Kidney (tissue), 14 donors: Measurements from ENCODE around the gene THBD. TPM values are rescaled to one million over a fixed set of nuclear protein-coding genes. Genes with fewer than 3 reads are reported as not detected.

Experiments
- DNase-seq, 5 donors: peaks; one replicate each; pipeline ENCODE4 v3.0.0-alpha.2; 2013 to 2020
- FAIRE-seq: peaks from 2 replicates; lab custom pipeline; 2012; peaks lifted over from hg19 to GRCh38; lab: Jason Lieb, UNC
- H3K27ac ChIP-seq, 2 donors: one replicate each; pipeline ENCODE4 v1.7.0; 2013; ENCODE audit warnings: low read depth in 2 of 2, low read length in 2 of 2, inconsistent platforms in 1 of 2
- H3K27me3 ChIP-seq: one replicate; pipeline ENCODE4 v1.7.1; 2013; ENCODE audit warnings: low read length, inconsistent platforms; ENCODE audit not compliant: control insufficient read depth, insufficient read depth
- H3K36me3 ChIP-seq, 3 donors: one replicate each; pipeline versions ENCODE4 v1.7.0 to v1.7.1; 2013; ENCODE audit warnings: low read length in 3 of 3, control low read depth in 1 of 3, inconsistent platforms in 1 of 3; ENCODE audit not compliant: insufficient read depth in 3 of 3, control insufficient read depth in 2 of 3
- H3K4me1 ChIP-seq, 3 donors: one replicate each; pipeline versions ENCODE4 v1.7.0 to v1.7.1; 2013; ENCODE audit warnings: low read length in 3 of 3, inconsistent platforms in 1 of 3, low read depth in 1 of 3; ENCODE audit not compliant: control insufficient read depth in 2 of 3, insufficient read depth in 2 of 3
- H3K4me3 ChIP-seq, 3 donors: one replicate each; pipeline versions ENCODE4 v1.7.0 to v1.8.1; 2013; ENCODE audit warnings: low read length in 3 of 3, control low read depth in 1 of 3, inconsistent platforms in 1 of 3
- H3K9ac ChIP-seq, 3 donors: one replicate each; pipeline versions ENCODE4 v1.7.0 to v1.7.1; 2013; ENCODE audit warnings: low read length in 3 of 3, control low read depth in 1 of 3, inconsistent platforms in 1 of 3
- H3K9me3 ChIP-seq, 3 donors: one replicate each; pipeline versions ENCODE4 v1.7.0 to v1.7.1; 2013; ENCODE audit warnings: low read length in 3 of 3, control low read depth in 1 of 3, inconsistent platforms in 1 of 3; ENCODE audit not compliant: control insufficient read depth in 2 of 3, insufficient read depth in 1 of 3
- intact Hi-C: fragments of 100-400 bp; cut with DNase I; formaldehyde crosslinking; loops from one replicate; pipeline ENCODE4 v1.11.1; 2022
- polyA plus RNA-seq: library from polyadenylated mRNA; stranded (reverse); fragments of 350-450 nt; fragmentation: Illumina TruSeq; extraction: RNeasy Lipid Tissue Mini Kit (QIAGEN cat#74804); gene quantifications from one replicate; pipeline ENCODE4 v1.2.3, GENCODE V29; 2014; ENCODE audit warnings: low read depth, low replicate concordance; ENCODE audit not compliant: insufficient read depth
- total RNA-seq: library from RNA; stranded (reverse); fragmentation: NEBNext Ultra II Directional; extraction: Animal tissue kit (Norgen Biotek cat#: 25700); gene quantifications from one replicate; pipeline ENCODE4 v1.2.1, GENCODE V29; 2021
- TF ChIP-seq, protein P1 (sequence below): IDR thresholded peaks from 3 replicates; pipeline ENCODE4 v1.5.1; 2012; ENCODE audit warnings: mild to moderate bottlenecking, moderate library complexity, borderline replicate concordance; ENCODE audit not compliant: insufficient read depth; ENCODE audit errors: extremely low read depth
- donor health status: control.
- donor health status: control.
- donor health status: control.
- donor health status: control.
- donor health status: control.
- donor health status: DM: yes; HTN: yes; CAD: no.
- donor health status: Normal renal cell carcinoma (clear cell type).

The THBD gene
- total and polyA plus RNA-seq, 2 donors from 2014 or later = 9.7 to 48.1 TPM

DNA sequence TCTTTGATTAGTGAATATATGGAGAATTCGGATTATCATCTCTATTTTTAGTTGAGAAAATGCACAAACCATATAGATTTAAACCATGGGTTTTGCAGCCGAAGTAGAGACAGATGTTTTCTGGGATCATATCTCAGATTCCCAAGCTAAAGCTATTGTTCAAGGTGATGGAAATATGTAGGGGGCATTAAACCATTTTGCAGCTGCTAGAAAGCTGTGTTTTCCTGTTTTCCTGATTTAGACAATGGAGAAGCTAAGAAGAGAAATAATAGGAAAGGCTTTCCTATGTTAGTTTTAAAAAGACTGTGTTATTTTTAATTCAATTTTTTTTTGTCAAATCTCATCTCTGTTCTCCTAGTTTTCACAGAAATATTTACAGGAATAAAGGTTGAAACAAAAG is 30.5 kb upstream of the THBD start:
- no peak overlapping the region for H3K4me3 ChIP-seq
- no peaks in the 10 kb centered on the region for H3K27me3 ChIP-seq
- no peak for DNase-seq
- peaks cover 0 to 2% (median 0%) of the 10 kb centered on the region in 3 donors for H3K4me1 ChIP-seq
- no peak overlapping the region for H3K27ac ChIP-seq
- no peak for FAIRE-seq
- TF ChIP-seq, protein P1, sequence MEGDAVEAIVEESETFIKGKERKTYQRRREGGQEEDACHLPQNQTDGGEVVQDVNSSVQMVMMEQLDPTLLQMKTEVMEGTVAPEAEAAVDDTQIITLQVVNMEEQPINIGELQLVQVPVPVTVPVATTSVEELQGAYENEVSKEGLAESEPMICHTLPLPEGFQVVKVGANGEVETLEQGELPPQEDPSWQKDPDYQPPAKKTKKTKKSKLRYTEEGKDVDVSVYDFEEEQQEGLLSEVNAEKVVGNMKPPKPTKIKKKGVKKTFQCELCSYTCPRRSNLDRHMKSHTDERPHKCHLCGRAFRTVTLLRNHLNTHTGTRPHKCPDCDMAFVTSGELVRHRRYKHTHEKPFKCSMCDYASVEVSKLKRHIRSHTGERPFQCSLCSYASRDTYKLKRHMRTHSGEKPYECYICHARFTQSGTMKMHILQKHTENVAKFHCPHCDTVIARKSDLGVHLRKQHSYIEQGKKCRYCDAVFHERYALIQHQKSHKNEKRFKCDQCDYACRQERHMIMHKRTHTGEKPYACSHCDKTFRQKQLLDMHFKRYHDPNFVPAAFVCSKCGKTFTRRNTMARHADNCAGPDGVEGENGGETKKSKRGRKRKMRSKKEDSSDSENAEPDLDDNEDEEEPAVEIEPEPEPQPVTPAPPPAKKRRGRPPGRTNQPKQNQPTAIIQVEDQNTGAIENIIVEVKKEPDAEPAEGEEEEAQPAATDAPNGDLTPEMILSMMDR = no peak
- intact Hi-C loops = no loop called here
- H3K9ac ChIP-seq = no peak overlapping the region
- no peaks in the 10 kb centered on the region for H3K36me3 ChIP-seq
- no peaks in the 10 kb centered on the region for H3K9me3 ChIP-seq

DNA sequence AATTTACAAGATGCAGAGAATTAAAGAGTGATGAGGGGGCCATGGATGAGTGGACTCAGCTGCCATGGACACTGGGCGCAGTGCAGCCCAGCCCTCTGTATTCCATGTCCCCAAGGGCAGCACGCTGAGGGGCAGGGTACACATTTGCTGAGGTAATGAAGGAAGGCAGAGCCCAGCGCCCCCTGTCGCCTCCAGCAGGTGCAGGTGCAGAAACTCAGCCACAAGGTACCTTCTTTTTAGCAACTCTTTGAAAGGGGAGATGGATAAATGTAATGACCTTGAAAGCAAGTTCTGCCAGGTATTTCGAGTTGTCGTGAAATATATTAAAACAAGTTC is 29.5 kb upstream of the THBD start:
- peaks cover 0 to 2% (median 0%) of the 10 kb centered on the region in 3 donors for H3K4me1 ChIP-seq
- DNase-seq = no peak
- H3K9me3 ChIP-seq = no peaks in the 10 kb centered on the region
- no peak overlapping the region for H3K9ac ChIP-seq
- FAIRE-seq = no peak
- no peak overlapping the region for H3K27ac ChIP-seq
- H3K27me3 ChIP-seq = no peaks in the 10 kb centered on the region
- H3K4me3 ChIP-seq = no peak overlapping the region
- TF ChIP-seq, protein P1 = no peak
- no peaks in the 10 kb centered on the region for H3K36me3 ChIP-seq
- intact Hi-C loops = no loop called here

DNA sequence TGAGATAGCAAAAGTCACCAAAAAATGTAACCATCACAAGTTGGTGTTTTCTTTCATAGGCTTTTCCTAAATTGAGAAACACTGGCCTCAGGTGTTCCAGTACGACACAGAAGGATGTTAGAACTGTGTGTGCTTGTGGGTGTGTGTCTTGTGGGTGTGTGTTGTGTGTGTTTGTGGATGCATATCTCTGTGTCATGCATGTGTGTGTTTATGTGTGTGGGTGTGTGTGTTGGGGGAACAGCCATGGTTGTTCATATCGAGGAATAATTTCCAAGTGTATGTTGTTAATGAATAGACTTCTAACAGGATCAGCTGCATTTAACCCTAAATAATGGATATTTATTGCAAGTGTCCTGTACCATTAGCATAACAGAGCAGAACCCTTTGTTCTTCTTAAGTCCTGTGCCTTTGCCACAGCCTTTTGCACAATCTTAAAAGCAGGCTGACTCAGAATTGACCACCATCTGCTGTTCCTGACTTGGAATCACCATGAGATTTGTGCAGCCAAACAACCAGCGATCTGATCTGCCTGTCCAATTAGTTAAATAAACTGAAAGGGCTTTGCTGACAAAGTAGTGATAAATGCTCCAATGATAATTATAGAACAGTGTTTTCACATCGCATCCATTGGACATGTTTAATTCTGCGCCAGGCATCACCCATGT is 29.0 kb upstream of the THBD start:
- intact Hi-C loops = no loop called here
- Histone ChIP-seq H3K36me3 (no peaks in the 10 kb centered on the region), H3K4me3 (no peak overlapping the region), H3K9me3 (no peaks in the 10 kb centered on the region), H3K4me1 (peaks cover 0 to 2% (median 0%) of the 10 kb centered on the region in 3 donors), H3K27me3 (no peaks in the 10 kb centered on the region), H3K9ac (no peak overlapping the region), H3K27ac (no peak overlapping the region)
- no peak for DNase-seq
- TF ChIP-seq, protein P1 = no peak
- FAIRE-seq = no peak

DNA sequence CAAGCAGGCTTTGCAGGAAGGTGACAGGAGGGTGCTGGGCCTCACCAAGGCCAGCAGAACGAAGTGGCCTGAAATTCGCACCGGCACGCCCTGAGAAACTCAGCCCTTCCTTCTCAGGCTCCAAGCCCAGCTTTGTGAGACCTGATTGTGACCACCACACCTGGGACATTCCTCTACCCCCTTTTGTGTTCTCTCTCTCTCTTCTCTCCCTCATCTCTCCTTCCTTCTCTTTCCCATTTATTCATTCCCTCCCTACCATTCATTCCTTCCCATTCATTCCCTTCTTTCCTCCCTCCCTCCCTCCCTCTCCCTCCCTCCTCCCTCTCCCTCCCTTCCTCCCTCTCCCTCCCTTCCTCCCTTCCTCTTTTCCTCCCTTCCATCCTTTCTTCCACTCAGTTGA is 27.8 kb upstream of the THBD start:
- Histone ChIP-seq H3K9me3 (no peaks in the 10 kb centered on the region), H3K36me3 (no peaks in the 10 kb centered on the region), H3K9ac (no peak overlapping the region), H3K4me1 (peaks cover 0 to 2% (median 0%) of the 10 kb centered on the region in 3 donors), H3K4me3 (no peak overlapping the region), H3K27me3 (no peaks in the 10 kb centered on the region), H3K27ac (no peak overlapping the region)
- intact Hi-C loops = no loop called here
- DNase-seq (no peak), FAIRE-seq (no peak)
- TF ChIP-seq, protein P1 = no peak
